IMR-90 (cell line): ENCODE data around the gene OR7A5. TPM values are rescaled to one million over a fixed set of nuclear protein-coding genes. Genes with fewer than 3 reads are reported as not detected.
"Not testable (repeated sequence)": the region's sequence is repeated elsewhere in the genome, so short reads cannot be mapped to it uniquely, and the experiment has no call there.

Experiments
- ATAC-seq: fragments of 200-7000 bp; cut with Tn5 transposase; 2 replicates; pipeline ENCODE4 v1.9.1; 2020; ENCODE audit warnings: low read depth, mild to moderate bottlenecking, moderate library complexity
- BruUV-seq: library from RNA; stranded (reverse); fragments of 400-500 nt; replicated peaks from 2 replicates; lab custom pipeline; 2021; lab: Mats Ljungman, UMichigan
- CTCF ChIA-PET: fragments of 300-600 bp; formaldehyde crosslinking; extraction: SDS; loops from one replicate; lab custom pipeline; 2021; ENCODE audit warnings: antibody characterized with exemption; lab: Yijun Ruan, JAX
- POLR2A ChIA-PET: fragments of 300-600 bp; sonication (Branson Sonifier 250); formaldehyde crosslinking; loops from one replicate; lab custom pipeline; 2022; ENCODE audit warnings: antibody characterized with exemption; ENCODE audit not compliant: unreplicated experiment; lab: Charles Lee
- DNase-seq: peaks from one replicate; pipeline ENCODE4 v3.0.0; 2013
- H2AFZ ChIP-seq: replicated peaks from 2 replicates; pipeline ENCODE3; 2013; ENCODE audit warnings: low read length, mild to moderate bottlenecking; ENCODE audit not compliant: poor library complexity
- H2AK5ac ChIP-seq: 2 replicates; pipeline ENCODE4 v1.6.1; 2013; ENCODE audit warnings: low read depth, low read length, inconsistent platforms
- H2AK9ac ChIP-seq: replicated peaks from 2 replicates; pipeline ENCODE3; 2013; ENCODE audit warnings: mild to moderate bottlenecking, low read depth, low read length, moderate library complexity; ENCODE audit not compliant: poor library complexity
- H2BK120ac ChIP-seq: 2 replicates; pipeline ENCODE4 v1.6.1; 2013; ENCODE audit warnings: low read depth, low read length, inconsistent platforms
- H2BK15ac ChIP-seq: 3 replicates; pipeline ENCODE4 v1.6.1; 2013; ENCODE audit warnings: low read depth, low read length, inconsistent platforms
- H2BK20ac ChIP-seq: 2 replicates; pipeline ENCODE4 v1.6.1; 2013; ENCODE audit warnings: low read depth, mild to moderate bottlenecking, inconsistent platforms, low read length, moderate library complexity
- H2BK5ac ChIP-seq: 2 replicates; pipeline ENCODE4 v1.6.1; 2013; ENCODE audit warnings: mild to moderate bottlenecking, low read depth, low read length, inconsistent platforms; ENCODE audit not compliant: poor library complexity, severe bottlenecking
- H3K14ac ChIP-seq: replicated peaks from 2 replicates; pipeline ENCODE4 v1.6.1; 2013; ENCODE audit warnings: low read depth, low read length, inconsistent platforms
- H3K18ac ChIP-seq: 2 replicates; pipeline ENCODE4 v1.6.1; 2013; ENCODE audit warnings: low read depth, low read length, control low read depth
- H3K23ac ChIP-seq: 2 replicates; pipeline ENCODE4 v1.6.1; 2013; ENCODE audit warnings: low read depth, low read length, inconsistent platforms
- H3K27ac ChIP-seq: 2 replicates; pipeline ENCODE4 v1.5.1; 2013; ENCODE audit warnings: mild to moderate bottlenecking, control low read depth, low read length; ENCODE audit not compliant: insufficient read depth
- H3K27me3 ChIP-seq: 2 replicates; pipeline ENCODE4 v1.6.1; 2013; ENCODE audit warnings: low read length; ENCODE audit not compliant: control insufficient read depth, insufficient read depth
- H3K36me3 ChIP-seq: 2 replicates; pipeline ENCODE4 v1.6.1; 2013; ENCODE audit warnings: low read length, mixed read lengths; ENCODE audit not compliant: control insufficient read depth, insufficient read depth
- H3K4ac ChIP-seq: 2 replicates; pipeline ENCODE4 v1.6.1; 2013; ENCODE audit warnings: low read depth, low read length, inconsistent platforms
- H3K4me1 ChIP-seq: 2 replicates; pipeline ENCODE4 v1.6.1; 2013; ENCODE audit warnings: low read length, mixed read lengths; ENCODE audit not compliant: control insufficient read depth, insufficient read depth
- H3K4me2 ChIP-seq: 2 replicates; pipeline ENCODE4 v1.6.1; 2013; ENCODE audit warnings: low read depth, mild to moderate bottlenecking, control low read depth, low read length, moderate library complexity
- H3K4me3 ChIP-seq: 2 replicates; pipeline ENCODE4 v1.5.1; 2013; ENCODE audit warnings: low read depth, mild to moderate bottlenecking, control low read depth, low read length, moderate library complexity; ENCODE audit not compliant: insufficient read depth
- H3K56ac ChIP-seq: 2 replicates; pipeline ENCODE4 v1.6.1; 2013; ENCODE audit warnings: low read length, inconsistent platforms; ENCODE audit not compliant: insufficient read depth; ENCODE audit errors: extremely low read depth
- H3K79me1 ChIP-seq, 2 experiments: 2 replicates each; pipeline ENCODE4 v1.6.1; 2013; ENCODE audit warnings: low read length in 2 of 2, inconsistent platforms in 1 of 2, low read depth in 1 of 2
- H3K9ac ChIP-seq: 2 replicates; pipeline ENCODE4 v1.6.1; 2013; ENCODE audit warnings: low read depth, low read length, control low read depth
- H3K9me1 ChIP-seq: 2 replicates; pipeline ENCODE4 v1.6.1; 2013; ENCODE audit warnings: low read length, inconsistent platforms; ENCODE audit not compliant: insufficient read depth
- H3K9me3 ChIP-seq: 2 replicates; pipeline ENCODE4 v1.6.1; 2013; ENCODE audit warnings: low read length; ENCODE audit not compliant: control insufficient read depth, insufficient read depth
- H4K20me1 ChIP-seq: 2 replicates; pipeline ENCODE4 v1.6.1; 2013; ENCODE audit warnings: low read length, inconsistent platforms; ENCODE audit not compliant: insufficient read depth
- H4K5ac ChIP-seq: 2 replicates; pipeline ENCODE4 v1.6.1; 2013; ENCODE audit warnings: mild to moderate bottlenecking, low read depth, low read length, control low read depth
- H4K8ac ChIP-seq, 2 experiments: 2 replicates each; pipeline ENCODE4 v1.6.1; 2013; ENCODE audit warnings: low read depth in 2 of 2, low read length in 2 of 2, control low read depth in 1 of 2, inconsistent platforms in 1 of 2
- H4K91ac ChIP-seq: 2 replicates; pipeline ENCODE4 v1.6.1; 2013; ENCODE audit warnings: low read depth, low read length, inconsistent platforms; ENCODE audit not compliant: insufficient read depth
- WGBS, 2 experiments: methylation state at CpG; one replicate each; pipeline versions ENCODE4 v1.1.5 to v1.1.7; 2013; ENCODE audit warnings: missing lambda C conversion rate in 2 of 2; ENCODE audit not compliant: insufficient read length in 1 of 2; ENCODE audit errors: extremely low coverage in 2 of 2; 5-methylcytosine and 5-hydroxymethylcytosine counted together
- dilution Hi-C: fragments of 300-500 bp; cut with HindIII; formaldehyde crosslinking; loops from one replicate; pipeline ENCODE4 v1.14.3; 2018; ENCODE audit warnings: low sequenced_read_pairs; ENCODE audit not compliant: unreplicated experiment
- in situ Hi-C: fragments of 300-500 bp; cut with MboI; formaldehyde crosslinking; loops from 3 replicates; pipeline ENCODE4 v1.14.3; 2019; ENCODE audit warnings: low sequenced_read_pairs, inconsistent platforms, mixed read lengths
- intact Hi-C: fragments of 100-400 bp; cut with micrococcal nuclease; formaldehyde crosslinking; loops from 2 replicates; pipeline ENCODE4 v1.10.0; 2022
- polyA plus RNA-seq, 3 experiments: library from polyadenylated mRNA; depleted of rRNA; stranded (reverse); fragments of >200 nt; gene quantifications; 2 replicates each; pipeline ENCODE4 v1.2.3, GENCODE V29; 2012; ENCODE audit warnings: low replicate concordance in 1 of 3
- total RNA-seq: library from RNA; depleted of rRNA; stranded (reverse); fragments of >200 nt; gene quantifications from 2 replicates; pipeline ENCODE4 v1.2.3, GENCODE V29; 2012

OR7A5 gene
- total and polyA plus RNA-seq, 2 of the 4 experiments (the other 2 are of a cell fraction), result not detected

DNA sequence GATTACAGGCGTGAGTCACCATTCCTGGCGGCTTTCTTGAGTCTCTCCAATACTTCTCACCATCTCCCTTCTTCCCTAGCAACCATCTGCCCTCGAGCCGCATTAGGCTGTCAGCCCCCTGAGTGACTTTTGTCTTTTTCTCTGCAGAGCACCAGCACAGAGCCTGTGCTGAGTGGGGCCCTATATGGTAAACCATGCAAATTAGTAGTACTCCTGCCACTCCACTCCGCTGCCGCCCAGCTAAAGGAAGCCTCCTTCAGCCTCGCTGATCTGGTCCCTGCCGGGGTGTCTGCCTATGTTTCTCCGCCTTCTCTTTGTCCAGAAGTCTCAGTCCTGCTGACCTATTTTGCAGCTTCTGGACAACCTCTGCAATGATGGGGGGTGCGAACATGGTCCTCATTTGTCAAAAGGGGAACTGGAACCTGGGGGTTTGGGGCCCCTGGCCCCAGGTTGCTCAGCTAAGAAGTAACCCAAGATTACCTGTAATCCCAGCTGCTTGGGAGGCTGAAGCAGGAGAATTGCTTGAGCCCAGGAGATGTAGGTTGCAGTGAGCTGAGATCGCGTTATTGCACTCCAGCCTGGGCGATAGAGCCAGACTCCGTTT is 54.3 kb downstream of the OR7A5 start:
- intact Hi-C loops, H3K4ac ChIP-seq, CTCF ChIA-PET, DNase-seq, H3K27ac ChIP-seq, POLR2A ChIA-PET, H4K8ac ChIP-seq, H2AK9ac ChIP-seq, H2BK15ac ChIP-seq, H3K18ac ChIP-seq, H3K36me3 ChIP-seq, in situ Hi-C loops, H2BK120ac ChIP-seq, dilution Hi-C loops, H3K9ac ChIP-seq, H3K27me3 ChIP-seq, H3K9me1 ChIP-seq, H3K4me2 ChIP-seq, H2BK20ac ChIP-seq, H3K14ac ChIP-seq, H3K9me3 ChIP-seq, H4K5ac ChIP-seq, ATAC-seq, BruUV-seq, H4K20me1 ChIP-seq, H4K91ac ChIP-seq, H3K56ac ChIP-seq, H2BK5ac ChIP-seq, H3K79me1 ChIP-seq, H2AFZ ChIP-seq, H2AK5ac ChIP-seq, H3K4me3 ChIP-seq, H3K4me1 ChIP-seq, H3K23ac ChIP-seq: not testable (repeated sequence)
- 65% methylated on average over 4 of the region's 14 CpGs; no CpG with 5 or more reads in 1 of the 2 experiments for WGBS, 2 experiments
